ENCODE results near the gene KCNMB3. TPM values are rescaled to one million over a fixed set of nuclear protein-coding genes. Genes with fewer than 3 reads are reported as not detected.
"Not testable (repeated sequence)": the region's sequence is repeated elsewhere in the genome, so short reads cannot be mapped to it uniquely, and the experiment has no call there.

KCNMB3 gene
- polyA plus RNA-seq, 1 donor from 2014 or later, result 0.16 TPM

DNA sequence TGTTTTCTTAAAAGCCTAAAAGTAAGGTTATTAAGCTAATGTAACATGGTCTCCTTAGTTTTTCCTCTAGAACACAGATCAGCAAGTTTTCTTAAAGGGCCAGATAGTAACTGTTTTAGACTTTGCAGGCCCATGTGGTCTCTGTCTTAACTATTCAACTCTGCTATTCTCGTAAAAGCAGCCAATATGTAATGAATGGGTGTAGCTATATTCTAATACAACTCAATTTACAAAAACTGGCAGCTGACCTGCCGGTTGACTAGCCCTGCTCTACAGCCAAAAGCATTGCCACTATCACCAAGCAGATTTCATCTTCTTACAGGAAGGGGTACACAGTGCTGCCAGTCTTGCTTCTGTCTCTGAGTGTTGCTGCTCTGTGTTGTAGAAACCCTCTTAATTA lies 27.4 kb downstream of the KCNMB3 start:
- Histone ChIP-seq H3K4me2 (ENCODE audit: low read length) (no peak overlapping the region), H2AFZ (ENCODE audit: low read depth, low read length) (no peak overlapping the region), H3K9ac (ENCODE audit: low read length) (no peak overlapping the region), H3K27me3 (ENCODE audit: insufficient read depth, low read depth, low read length) (no peaks in the 10 kb centered on the region), H3K4me3 (ENCODE audit: low read length) (no peak overlapping the region), H3K9me3 (ENCODE audit: low read length) (no peaks in the 10 kb centered on the region), H3K27ac (ENCODE audit: low read length) (no peak overlapping the region), H3F3A (ENCODE audit: insufficient read depth, low read length, poor library complexity, severe bottlenecking) (no peaks in the 10 kb centered on the region), H3K36me3 (ENCODE audit: insufficient read depth, low read length) (peaks cover 6% of the 10 kb centered on the region), H4K20me1 (ENCODE audit: insufficient read depth) (no peaks in the 10 kb centered on the region), H3K9me2 (ENCODE audit: insufficient read depth, low read length) (no peaks in the 10 kb centered on the region), H3K79me2 (replicated peaks; ENCODE audit: insufficient read depth, low read length) (no peaks in the 10 kb centered on the region)
- TF ChIP-seq EZH2 (IDR thresholded peaks at IDR 0.05; ENCODE audit: borderline replicate concordance, insufficient read depth, low read length, poor library complexity, severe bottlenecking), result no peak
- TF ChIP-seq, protein P1, sequence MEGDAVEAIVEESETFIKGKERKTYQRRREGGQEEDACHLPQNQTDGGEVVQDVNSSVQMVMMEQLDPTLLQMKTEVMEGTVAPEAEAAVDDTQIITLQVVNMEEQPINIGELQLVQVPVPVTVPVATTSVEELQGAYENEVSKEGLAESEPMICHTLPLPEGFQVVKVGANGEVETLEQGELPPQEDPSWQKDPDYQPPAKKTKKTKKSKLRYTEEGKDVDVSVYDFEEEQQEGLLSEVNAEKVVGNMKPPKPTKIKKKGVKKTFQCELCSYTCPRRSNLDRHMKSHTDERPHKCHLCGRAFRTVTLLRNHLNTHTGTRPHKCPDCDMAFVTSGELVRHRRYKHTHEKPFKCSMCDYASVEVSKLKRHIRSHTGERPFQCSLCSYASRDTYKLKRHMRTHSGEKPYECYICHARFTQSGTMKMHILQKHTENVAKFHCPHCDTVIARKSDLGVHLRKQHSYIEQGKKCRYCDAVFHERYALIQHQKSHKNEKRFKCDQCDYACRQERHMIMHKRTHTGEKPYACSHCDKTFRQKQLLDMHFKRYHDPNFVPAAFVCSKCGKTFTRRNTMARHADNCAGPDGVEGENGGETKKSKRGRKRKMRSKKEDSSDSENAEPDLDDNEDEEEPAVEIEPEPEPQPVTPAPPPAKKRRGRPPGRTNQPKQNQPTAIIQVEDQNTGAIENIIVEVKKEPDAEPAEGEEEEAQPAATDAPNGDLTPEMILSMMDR (IDR thresholded peaks at IDR 0.05; ENCODE audit: poor library complexity, severe bottlenecking), result no peak
- no peak for TF ChIP-seq RAD21 (conservative IDR thresholded peaks at IDR 0.05)
- TF ChIP-seq POLR2AphosphoS5 (IDR thresholded peaks at IDR 0.05), result no peak
- no peak for TF ChIP-seq REST (IDR thresholded peaks at IDR 0.05; ENCODE audit: borderline replicate concordance)

DNA sequence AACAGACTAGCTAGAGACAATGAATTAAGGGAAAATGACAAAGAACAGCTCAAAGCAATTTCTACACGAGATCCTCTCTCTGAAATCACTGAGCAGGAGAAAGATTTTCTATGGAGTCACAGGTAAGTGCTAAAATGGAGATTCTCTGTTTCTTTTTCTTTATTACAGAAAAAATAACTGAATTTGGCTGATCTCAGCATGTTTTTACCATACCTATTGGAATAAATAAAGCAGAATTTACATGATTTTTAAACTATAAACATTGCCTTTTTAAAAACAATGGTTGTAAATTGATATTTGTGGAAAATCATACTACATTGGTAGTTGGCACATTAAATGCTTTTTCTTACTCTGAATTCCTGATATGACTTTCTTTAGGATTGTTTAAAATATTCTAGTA lies 32.7 kb downstream of the KCNMB3 start:
- not testable (repeated sequence) for H3K4me2 ChIP-seq (ENCODE audit: low read length); H4K20me1 ChIP-seq (ENCODE audit: insufficient read depth); H3K27ac ChIP-seq (ENCODE audit: low read length); H3K9ac ChIP-seq (ENCODE audit: low read length); H3K79me2 ChIP-seq (replicated peaks; ENCODE audit: insufficient read depth, low read length); H3K36me3 ChIP-seq (ENCODE audit: insufficient read depth, low read length); H3K9me3 ChIP-seq (ENCODE audit: low read length); H3K4me3 ChIP-seq (ENCODE audit: low read length); H3F3A ChIP-seq (ENCODE audit: insufficient read depth, low read length, poor library complexity, severe bottlenecking); H3K9me2 ChIP-seq (ENCODE audit: insufficient read depth, low read length); H2AFZ ChIP-seq (ENCODE audit: low read depth, low read length); H3K27me3 ChIP-seq (ENCODE audit: insufficient read depth, low read depth, low read length)

DNA sequence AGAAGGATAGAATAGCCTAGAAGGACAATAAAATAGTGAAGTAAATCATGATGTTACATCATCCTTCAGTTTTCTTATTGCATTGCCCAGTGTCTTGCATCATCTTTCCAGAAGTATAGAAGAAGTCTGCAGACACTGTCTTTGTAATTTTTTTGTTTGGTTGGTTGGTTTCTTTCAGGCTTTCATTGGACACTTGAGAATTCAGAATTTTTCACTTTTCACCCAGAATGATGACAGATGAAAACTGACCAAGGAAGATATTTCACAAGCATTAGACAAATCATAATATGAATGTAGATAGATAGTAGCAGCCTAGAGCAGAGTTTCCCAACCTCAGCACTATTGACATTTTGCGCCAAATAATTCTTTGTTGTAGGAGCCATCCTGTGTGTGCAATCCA lies 35.4 kb downstream of the KCNMB3 start:
- not testable (repeated sequence) for H3K9me2 ChIP-seq (ENCODE audit: insufficient read depth, low read length); H3K27me3 ChIP-seq (ENCODE audit: insufficient read depth, low read depth, low read length); H3K4me3 ChIP-seq (ENCODE audit: low read length); H3K4me2 ChIP-seq (ENCODE audit: low read length); H3K36me3 ChIP-seq (ENCODE audit: insufficient read depth, low read length); H3K9me3 ChIP-seq (ENCODE audit: low read length); H2AFZ ChIP-seq (ENCODE audit: low read depth, low read length); H3K27ac ChIP-seq (ENCODE audit: low read length); H3F3A ChIP-seq (ENCODE audit: insufficient read depth, low read length, poor library complexity, severe bottlenecking); H3K79me2 ChIP-seq (replicated peaks; ENCODE audit: insufficient read depth, low read length); H4K20me1 ChIP-seq (ENCODE audit: insufficient read depth); H3K9ac ChIP-seq (ENCODE audit: low read length)

Measured in neural cell (in vitro differentiated cells).